GM12891 (cell line): ENCODE results near the gene ABHD6.

Experiments
- POLR2A ChIP-seq: IDR thresholded peaks from 2 replicates; pipeline ENCODE4 v1.6.1; 2011; ENCODE audit warnings: low read depth, low read length, control low read depth
- POLR2AphosphoS5 ChIP-seq: IDR thresholded peaks from 2 replicates; pipeline ENCODE4 v1.6.1; 2011; ENCODE audit warnings: low read depth, low read length, control low read depth

- TF ChIP-seq POLR2AphosphoS5 (no peak), POLR2A (no peak)
These were observed 3.9 kb downstream of the ABHD6 start for GRCh38 chr3:58241306-58242044.
